ENCODE results near the gene MSMO1. TPM values are rescaled to one million over a fixed set of nuclear protein-coding genes. Genes with fewer than 3 reads are reported as not detected.

MSMO1 gene
- total and polyA plus RNA-seq, 2 of the 8 experiments (the other 6 are each of a cell fraction or from before 2014, with no cell fraction given), result 79.8 to 109 TPM

- Histone ChIP-seq H3K18ac (ENCODE audit: extremely low read depth, low read length) (no peak overlapping the region), H2BK120ac (replicated peaks; ENCODE audit: low read depth, low read length) (no peak overlapping the region), H4K20me1 (replicated peaks in 1 of 2; ENCODE audit: control insufficient read depth in 1 of 2, insufficient read depth in 2 of 2, low read length in 2 of 2) (peaks cover 20 to 26% of the 10 kb centered on the region in 2 experiments), H3K4me1 (replicated peaks in 1 of 4; ENCODE audit: control insufficient read depth in 3 of 4, insufficient read depth in 4 of 4, low read length in 3 of 4) (peaks cover 5 to 9% (median 7%) of the 10 kb centered on the region in 4 experiments), H3K9me3 (ENCODE audit: insufficient read depth in 2 of 2, low read depth in 1 of 2, low read length in 1 of 2) (no peaks in the 10 kb centered on the region), H3K27ac (ENCODE audit: low read depth, low read length) (no peak overlapping the region), H3K56ac (replicated peaks; ENCODE audit: insufficient read length, low read depth, low read length) (no peak overlapping the region), H2BK15ac (ENCODE audit: low read length) (no peak overlapping the region), H3K79me2 (ENCODE audit: control insufficient read depth in 1 of 2, insufficient read depth in 2 of 2, low read length in 2 of 2) (peaks cover 46 to 62% of the 10 kb centered on the region in 2 experiments), H3K23me2 (ENCODE audit: low read depth, low read length) (peaks cover 3% of the 10 kb centered on the region), H3K23ac (ENCODE audit: insufficient read length) (no peak overlapping the region), H2BK12ac (ENCODE audit: low read depth, low read length) (no peak overlapping the region), H3K4me2 (ENCODE audit: insufficient read depth in 1 of 2, low read depth in 2 of 2, low read length in 2 of 2) (peak overlapping the region; percentile 88 to 90), H3K14ac (ENCODE audit: insufficient read length) (no peak overlapping the region), H3K4me3 (ENCODE audit: extremely low read depth in 1 of 4, insufficient read depth in 2 of 4, low read depth in 3 of 4, low read length in 4 of 4) (peak overlapping the region; percentile 93 to 98 (median 96)), H3K9ac (replicated peaks in 1 of 4; ENCODE audit: extremely low read depth in 1 of 4, low read depth in 3 of 4, low read length in 3 of 4) (peak overlapping the region in 3 of 4 experiments; percentile 81 to 97 (median 82); a peak in 6 of 7 replicates), H3K4ac (replicated peaks; ENCODE audit: insufficient read length, low read depth, low read length) (no peak overlapping the region), H4K91ac (replicated peaks; ENCODE audit: insufficient read length, low read length) (no peak overlapping the region), H4K8ac (ENCODE audit: extremely low read depth, insufficient read depth, low read length) (no peak overlapping the region), H2AFZ (ENCODE audit: low read length) (no peak overlapping the region), H4K5ac (ENCODE audit: insufficient read length, low read depth, low read length) (no peak overlapping the region), H2BK20ac (ENCODE audit: low read length) (no peak overlapping the region), H3K79me1 (ENCODE audit: low read depth, low read length) (no peaks in the 10 kb centered on the region; the same call in 1 of the 2 replicates), H2AK5ac (ENCODE audit: low read depth, low read length) (no peak overlapping the region), H2BK5ac (ENCODE audit: low read depth, low read length) (no peak overlapping the region), H3K27me3 (replicated peaks in 1 of 4; ENCODE audit: control insufficient read depth in 3 of 4, extremely low read depth in 1 of 4, insufficient read depth in 3 of 4, low read length in 3 of 4) (no peaks in the 10 kb centered on the region), H3K36me3 (ENCODE audit: control insufficient read depth in 2 of 4, insufficient read depth in 4 of 4, low read length in 3 of 4) (peaks cover 0 to 32% (median 6%) of the 10 kb centered on the region in 4 experiments; a peak in 3 of 8 replicates)
- POLR2A ChIA-PET (ENCODE audit: partially characterized antibody), result interaction anchor here (0.6 to 1.4 kb wide), 3 partner anchors 8 to 448 kb away, joined by 3 to 4 read pairs (median 4); no protein-coding TSS in a partner anchor
- WGBS, 2 experiments (ENCODE audit: extremely low coverage in 1 of 2, insufficient coverage in 1 of 2, insufficient read length in 1 of 2, insufficient replicate concordance in 2 of 2, low coverage in 1 of 2, low lambda C conversion rate in 2 of 2, missing lambda C conversion rate in 1 of 2), result 11% methylated on average over 4 of the region's 4 CpGs; no CpG with 5 or more reads in 1 of the 2 experiments
- no peak for FAIRE-seq
- CTCF ChIA-PET (ENCODE audit: partially characterized antibody), result interaction anchor here (1.5 to 2.0 kb wide), 2 partner anchors 15 to 197 kb away, joined by 3 to 13 read pairs; no protein-coding TSS in a partner anchor
- no peak for DNase-seq (ENCODE audit: low read depth in 1 of 2, low spot score in 2 of 2)
- TF ChIP-seq SUZ12 (IDR thresholded peaks at IDR 0.05; ENCODE audit: low read length), result no peak
- no peak for TF ChIP-seq SAP30 (IDR thresholded peaks at IDR 0.05; ENCODE audit: insufficient read depth, insufficient replicate concordance, low read length)
- TF ChIP-seq CTBP2 (IDR thresholded peaks at IDR 0.05; ENCODE audit: borderline replicate concordance, insufficient read depth, insufficient read length, low read length), result no peak
- TF ChIP-seq, protein P1, sequence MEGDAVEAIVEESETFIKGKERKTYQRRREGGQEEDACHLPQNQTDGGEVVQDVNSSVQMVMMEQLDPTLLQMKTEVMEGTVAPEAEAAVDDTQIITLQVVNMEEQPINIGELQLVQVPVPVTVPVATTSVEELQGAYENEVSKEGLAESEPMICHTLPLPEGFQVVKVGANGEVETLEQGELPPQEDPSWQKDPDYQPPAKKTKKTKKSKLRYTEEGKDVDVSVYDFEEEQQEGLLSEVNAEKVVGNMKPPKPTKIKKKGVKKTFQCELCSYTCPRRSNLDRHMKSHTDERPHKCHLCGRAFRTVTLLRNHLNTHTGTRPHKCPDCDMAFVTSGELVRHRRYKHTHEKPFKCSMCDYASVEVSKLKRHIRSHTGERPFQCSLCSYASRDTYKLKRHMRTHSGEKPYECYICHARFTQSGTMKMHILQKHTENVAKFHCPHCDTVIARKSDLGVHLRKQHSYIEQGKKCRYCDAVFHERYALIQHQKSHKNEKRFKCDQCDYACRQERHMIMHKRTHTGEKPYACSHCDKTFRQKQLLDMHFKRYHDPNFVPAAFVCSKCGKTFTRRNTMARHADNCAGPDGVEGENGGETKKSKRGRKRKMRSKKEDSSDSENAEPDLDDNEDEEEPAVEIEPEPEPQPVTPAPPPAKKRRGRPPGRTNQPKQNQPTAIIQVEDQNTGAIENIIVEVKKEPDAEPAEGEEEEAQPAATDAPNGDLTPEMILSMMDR (IDR thresholded peaks at IDR 0.05; ENCODE audit: control extremely low read depth in 1 of 3, insufficient read depth in 1 of 3, low read depth in 1 of 3, low read length in 3 of 3), result no peak
- TF ChIP-seq HDAC6 (IDR thresholded peaks at IDR 0.05; ENCODE audit: low read depth, low read length), result no peak
- no peak for TF ChIP-seq ATF2 (IDR thresholded peaks at IDR 0.05; ENCODE audit: low read length)
- TF ChIP-seq BRCA1 (IDR thresholded peaks at IDR 0.05; ENCODE audit: low read depth, low read length), result no peak
- no peak for TF ChIP-seq NRF1 (IDR thresholded peaks at IDR 0.05; ENCODE audit: low read depth, low read length)
- TF ChIP-seq CEBPB (IDR thresholded peaks at IDR 0.05; ENCODE audit: low read depth, low read length), result no peak
Measured at GRCh38 chr4:165328708-165329107, 1.2 kb downstream of the MSMO1 start.
